GM12801 (cell line): ENCODE data around the gene RPN2.

ENCODE experiments used
- CTCF ChIP-seq: IDR thresholded peaks from one replicate; pipeline ENCODE4 v1.5.1; 2011; ENCODE audit warnings: control low read depth; ENCODE audit not compliant: insufficient read length; ENCODE audit errors: extremely low read depth

RPN2 gene

DNA sequence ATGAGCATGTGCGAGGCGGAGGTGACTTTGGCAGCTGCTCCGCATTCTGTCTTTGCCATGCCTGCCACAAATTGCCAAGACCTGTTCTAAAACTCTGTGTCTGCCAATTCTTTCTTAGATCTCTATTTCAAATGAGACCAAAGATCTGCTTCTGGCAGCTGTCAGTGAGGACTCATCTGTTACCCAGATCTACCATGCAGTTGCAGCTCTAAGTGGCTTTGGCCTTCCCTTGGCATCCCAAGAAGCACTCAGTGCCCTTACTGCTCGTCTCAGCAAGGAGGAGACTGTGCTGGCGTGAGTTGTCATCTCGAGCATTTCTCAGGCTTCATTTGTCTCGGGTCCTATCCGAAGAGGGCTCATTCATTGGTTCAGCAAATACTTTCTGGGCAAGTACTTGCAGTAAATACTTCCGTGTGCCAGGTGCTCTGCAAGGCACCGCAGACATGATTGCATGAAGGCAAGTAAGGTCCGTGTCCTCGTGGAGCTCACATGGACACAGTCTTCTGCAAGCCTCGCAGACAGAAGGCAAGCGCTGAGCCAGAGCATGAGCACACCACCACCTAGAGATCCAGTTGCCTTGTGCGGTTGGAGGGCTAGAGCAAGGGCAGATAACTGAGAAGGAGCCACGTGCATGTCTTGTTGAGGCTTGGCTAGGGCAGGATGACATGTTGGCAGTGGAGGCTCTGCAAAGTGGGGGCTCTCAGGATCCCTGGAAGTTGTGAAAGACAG lies 20.0 kb downstream of the RPN2 start:
- no peak for TF ChIP-seq CTCF

DNA sequence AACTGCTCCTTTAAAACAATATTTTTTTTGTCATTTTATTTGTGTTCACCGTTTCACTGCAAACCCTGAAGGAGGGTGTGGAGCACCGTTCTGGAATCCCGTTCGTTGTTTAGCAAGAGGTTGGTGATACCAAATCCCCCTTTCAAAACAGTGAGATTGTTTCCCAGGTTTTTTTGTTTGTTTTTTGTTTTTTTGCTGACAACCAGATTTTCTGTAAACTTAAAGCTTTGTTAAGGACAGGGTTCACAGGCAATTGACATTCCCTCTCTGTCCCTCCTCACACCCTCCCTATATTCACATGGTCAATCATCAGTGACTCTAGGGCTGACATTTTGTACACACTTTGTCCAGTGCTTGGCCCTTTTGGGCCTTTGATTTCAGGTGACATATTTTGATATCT lies 21.2 kb downstream of the RPN2 start:
- no peak for TF ChIP-seq CTCF

DNA sequence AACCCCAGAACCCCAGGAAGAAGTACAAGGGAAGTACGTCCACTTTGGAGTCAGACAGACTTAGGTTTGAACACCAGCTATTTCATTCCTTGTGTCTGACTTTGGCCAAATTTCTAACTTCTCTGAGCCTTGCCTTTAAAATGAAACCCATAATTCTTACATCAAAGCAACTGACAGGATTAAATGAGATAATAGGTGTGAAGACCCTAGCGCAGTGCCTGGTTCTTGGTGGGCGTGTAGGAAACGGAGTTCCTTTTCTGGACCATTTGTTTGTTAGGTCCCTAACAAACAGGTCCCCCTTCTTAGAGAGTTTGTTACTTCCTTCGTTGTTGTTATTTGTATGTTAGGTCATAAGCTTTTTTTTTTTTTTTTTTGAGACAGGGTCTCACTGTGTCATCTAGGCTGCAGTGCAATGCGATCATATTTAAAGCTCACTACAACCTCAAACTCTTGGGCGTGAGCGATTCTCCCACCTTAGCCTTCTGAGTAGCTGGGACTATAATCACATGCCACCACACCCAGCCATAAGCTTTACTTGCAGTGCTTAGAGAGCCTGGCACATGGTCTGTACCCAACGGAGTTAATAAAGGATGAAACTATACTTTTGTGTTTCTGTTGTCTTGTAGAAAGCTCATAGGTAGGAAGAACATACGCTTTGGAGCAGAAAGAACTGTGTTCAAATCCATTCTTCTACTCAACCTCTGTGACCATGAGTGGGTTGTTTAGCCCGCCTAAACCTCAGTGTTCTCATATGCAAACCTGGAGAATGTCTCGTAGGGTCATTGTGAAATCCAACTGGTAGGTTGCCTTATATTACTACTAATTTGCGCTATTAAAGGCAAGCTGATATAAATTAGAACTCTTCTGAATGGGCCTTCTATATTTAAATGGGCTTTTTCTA lies 22.0 kb downstream of the RPN2 start:
- TF ChIP-seq CTCF: no peak

DNA sequence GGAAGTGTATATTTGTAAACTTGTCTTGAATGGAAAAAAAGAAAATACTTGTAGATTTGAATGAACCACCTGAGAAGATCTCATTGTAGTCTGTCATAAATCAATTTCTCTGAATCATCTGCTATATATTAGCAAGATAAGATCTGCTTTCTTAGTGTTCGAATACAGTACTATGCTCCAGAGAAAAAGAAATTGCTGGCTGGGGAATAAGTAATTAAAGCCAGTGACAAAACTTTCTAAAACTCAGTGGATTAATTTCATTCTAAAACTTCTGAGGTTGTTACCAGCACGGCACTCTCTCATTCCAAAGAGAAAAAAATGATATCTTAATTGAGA lies 22.7 kb downstream of the RPN2 start:
- TF ChIP-seq CTCF: no peak

- TF ChIP-seq CTCF: no peak
These were observed 23.3 kb downstream of the RPN2 start for GRCh38 chr20:37202267-37202943.

DNA sequence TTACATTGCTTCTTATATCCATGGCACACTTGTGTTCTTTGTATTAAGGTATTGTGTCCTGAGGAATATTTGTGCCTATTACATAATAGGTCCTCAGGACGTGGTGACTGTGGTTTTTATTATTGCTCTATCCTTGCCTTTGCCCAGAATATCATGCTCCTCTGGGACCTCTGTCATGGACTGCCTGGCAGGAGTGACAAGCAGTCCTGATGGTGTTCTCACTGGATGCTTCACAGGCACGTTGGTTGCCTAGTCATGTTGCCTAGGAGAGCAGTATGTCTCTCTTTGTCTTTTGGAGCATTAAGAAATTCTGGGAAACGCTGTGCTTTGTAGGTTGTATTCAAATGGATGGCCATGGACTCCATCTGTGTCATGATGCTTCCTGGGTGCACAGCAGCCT lies 24.9 kb downstream of the RPN2 start:
- no peak for TF ChIP-seq CTCF

- TF ChIP-seq CTCF: no peak
These were observed 26.0 kb downstream of the RPN2 start for GRCh38 chr20:37205130-37205529.
